Endodermal cell (in vitro differentiated cells): ENCODE measurements around the gene MOCOS. TPM values are rescaled to one million over a fixed set of nuclear protein-coding genes. Genes with fewer than 3 reads are reported as not detected.

ENCODE experiments used
- DNase-seq: peaks from one replicate; pipeline ENCODE4 v3.0.0-alpha.2; 2017
- H3K27ac ChIP-seq: 2 replicates; pipeline ENCODE4 v1.5.1; 2013; ENCODE audit warnings: mild to moderate bottlenecking, low read depth, low read length, moderate library complexity
- H3K27me3 ChIP-seq: 2 replicates; pipeline ENCODE4 v1.6.1; 2013; ENCODE audit warnings: mild to moderate bottlenecking, low read length, moderate library complexity; ENCODE audit not compliant: insufficient read depth, control insufficient read depth, poor library complexity, severe bottlenecking
- H3K36me3 ChIP-seq: 2 replicates; pipeline ENCODE4 v1.7.0; 2013; ENCODE audit warnings: mild to moderate bottlenecking, low read length, moderate library complexity; ENCODE audit not compliant: control insufficient read depth, insufficient read depth
- H3K4me1 ChIP-seq: one replicate; pipeline ENCODE4 v1.7.0; 2013; ENCODE audit warnings: low read length; ENCODE audit not compliant: control insufficient read depth, insufficient read depth
- H3K4me3 ChIP-seq: 2 replicates; pipeline ENCODE4 v1.5.1; 2013; ENCODE audit warnings: mild to moderate bottlenecking, low read length, moderate library complexity
- H3K9ac ChIP-seq: 2 replicates; pipeline ENCODE4 v1.6.1; 2013; ENCODE audit warnings: mild to moderate bottlenecking, low read length, moderate library complexity; ENCODE audit not compliant: poor library complexity, severe bottlenecking; ENCODE audit errors: extremely low read depth
- H3K9me3 ChIP-seq: 2 replicates; pipeline ENCODE4 v1.6.1; 2013; ENCODE audit warnings: mild to moderate bottlenecking, low read length, moderate library complexity; ENCODE audit not compliant: control insufficient read depth
- H3K27ac Mint-ChIP-seq: 2 replicates; pipeline ENCODE4 v1.8.0; 2020; ENCODE audit warnings: mixed read lengths
- H3K27me3 Mint-ChIP-seq: 2 replicates; pipeline ENCODE4 v1.8.0; 2021; ENCODE audit warnings: mild to moderate bottlenecking, mixed read lengths; ENCODE audit not compliant: insufficient read depth
- H3K36me3 Mint-ChIP-seq: 2 replicates; pipeline ENCODE4 v1.8.0; 2020; ENCODE audit warnings: low read depth, mixed read lengths
- H3K4me1 Mint-ChIP-seq: 2 replicates; pipeline ENCODE4 v1.8.0; 2020; ENCODE audit warnings: mixed read lengths
- H3K4me3 Mint-ChIP-seq: 2 replicates; pipeline ENCODE4 v1.8.0; 2020; ENCODE audit warnings: mild to moderate bottlenecking, moderate library complexity, mixed read lengths
- H3K9me3 Mint-ChIP-seq: 2 replicates; pipeline ENCODE4 v1.8.0; 2020; ENCODE audit warnings: mild to moderate bottlenecking, mixed read lengths
- WGBS, 2 experiments: methylation state at CpG; one replicate each; pipeline versions ENCODE4 v1.1.5 to v1.1.7; 2013; ENCODE audit warnings: missing lambda C conversion rate in 2 of 2, mixed read lengths in 1 of 2; ENCODE audit not compliant: insufficient coverage in 1 of 2, insufficient read length in 1 of 2; 5-methylcytosine and 5-hydroxymethylcytosine counted together
- total RNA-seq, 2 donors: library from RNA; stranded (reverse); fragmentation: NEBNext Ultra II Directional in 1 of 2; extraction: Animal tissue kit (Norgen Biotek cat#: 25700) in 1 of 2; gene quantifications; 2 replicates in 1 of 2; 3 replicates in 1 of 2; pipeline ENCODE4 v1.2.1, GENCODE V29; 2021
- TF ChIP-seq, protein P1 (sequence below): fragments of 200-600 bp; sonication (generic); conservative IDR thresholded peaks from 2 replicates; pipeline ENCODE4 v1.5.0; 2021; ENCODE audit warnings: antibody characterized with exemption, mild to moderate bottlenecking

MOCOS gene
- total RNA-seq, 2 donors from 2014 or later: 0.51 to 1.4 TPM

- Histone ChIP-seq H3K4me1 (no peaks in the 10 kb centered on the region), H3K9me3 (no peaks in the 10 kb centered on the region), H3K27me3 (no peaks in the 10 kb centered on the region), H3K27ac (no peak overlapping the region), H3K9ac (no peak overlapping the region), H3K36me3 (no peaks in the 10 kb centered on the region), H3K4me3 (no peak overlapping the region)
- no peaks in the 10 kb centered on the region for H3K27me3 Mint-ChIP-seq
- no peaks in the 10 kb centered on the region for H3K9me3 Mint-ChIP-seq
- H3K4me1 Mint-ChIP-seq: no peaks in the 10 kb centered on the region
- H3K4me3 Mint-ChIP-seq: no peak overlapping the region
- H3K36me3 Mint-ChIP-seq: no peaks in the 10 kb centered on the region
- DNase-seq: no peak
- H3K27ac Mint-ChIP-seq: no peak overlapping the region
- 89 to 90% methylated on average over 5 to 10 of the region's 10 CpGs for WGBS, 2 experiments
- TF ChIP-seq, protein P1, sequence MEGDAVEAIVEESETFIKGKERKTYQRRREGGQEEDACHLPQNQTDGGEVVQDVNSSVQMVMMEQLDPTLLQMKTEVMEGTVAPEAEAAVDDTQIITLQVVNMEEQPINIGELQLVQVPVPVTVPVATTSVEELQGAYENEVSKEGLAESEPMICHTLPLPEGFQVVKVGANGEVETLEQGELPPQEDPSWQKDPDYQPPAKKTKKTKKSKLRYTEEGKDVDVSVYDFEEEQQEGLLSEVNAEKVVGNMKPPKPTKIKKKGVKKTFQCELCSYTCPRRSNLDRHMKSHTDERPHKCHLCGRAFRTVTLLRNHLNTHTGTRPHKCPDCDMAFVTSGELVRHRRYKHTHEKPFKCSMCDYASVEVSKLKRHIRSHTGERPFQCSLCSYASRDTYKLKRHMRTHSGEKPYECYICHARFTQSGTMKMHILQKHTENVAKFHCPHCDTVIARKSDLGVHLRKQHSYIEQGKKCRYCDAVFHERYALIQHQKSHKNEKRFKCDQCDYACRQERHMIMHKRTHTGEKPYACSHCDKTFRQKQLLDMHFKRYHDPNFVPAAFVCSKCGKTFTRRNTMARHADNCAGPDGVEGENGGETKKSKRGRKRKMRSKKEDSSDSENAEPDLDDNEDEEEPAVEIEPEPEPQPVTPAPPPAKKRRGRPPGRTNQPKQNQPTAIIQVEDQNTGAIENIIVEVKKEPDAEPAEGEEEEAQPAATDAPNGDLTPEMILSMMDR: no peak
Measured at GRCh38 chr18:36255072-36255698, 67.9 kb downstream of the MOCOS start.

- 95% methylated on average over 5 to 7 of the region's 7 CpGs for WGBS, 2 experiments
- Mint-ChIP-seq H3K27me3 (no peaks in the 10 kb centered on the region), H3K36me3 (no peaks in the 10 kb centered on the region), H3K4me3 (no peak overlapping the region), H3K27ac (no peak overlapping the region), H3K9me3 (no peaks in the 10 kb centered on the region), H3K4me1 (no peaks in the 10 kb centered on the region)
- no peak for DNase-seq
- H3K9me3 ChIP-seq: no peaks in the 10 kb centered on the region
- no peak overlapping the region for H3K9ac ChIP-seq
- no peak overlapping the region for H3K4me3 ChIP-seq
- H3K27ac ChIP-seq: no peak overlapping the region
- H3K4me1 ChIP-seq: no peaks in the 10 kb centered on the region
- H3K27me3 ChIP-seq: no peaks in the 10 kb centered on the region
- no peaks in the 10 kb centered on the region for H3K36me3 ChIP-seq
- TF ChIP-seq, protein P1: no peak
Measured at GRCh38 chr18:36256094-36256493, 68.8 kb downstream of the MOCOS start.

- Mint-ChIP-seq H3K4me1 (no peaks in the 10 kb centered on the region), H3K27ac (no peak overlapping the region), H3K27me3 (no peaks in the 10 kb centered on the region), H3K4me3 (no peak overlapping the region), H3K9me3 (no peaks in the 10 kb centered on the region), H3K36me3 (no peaks in the 10 kb centered on the region)
- no peaks in the 10 kb centered on the region for H3K9me3 ChIP-seq
- H3K27me3 ChIP-seq: no peaks in the 10 kb centered on the region
- TF ChIP-seq, protein P1: no peak
- H3K9ac ChIP-seq: no peak overlapping the region
- DNase-seq: no peak
- no peak overlapping the region for H3K4me3 ChIP-seq
- H3K4me1 ChIP-seq: no peaks in the 10 kb centered on the region
- WGBS, 2 experiments: 83% methylated on average over 1 of the region's 1 CpG; no CpG with 5 or more reads in 1 of the 2 experiments
- H3K27ac ChIP-seq: no peak overlapping the region
- no peaks in the 10 kb centered on the region for H3K36me3 ChIP-seq
Measured at GRCh38 chr18:36262971-36263370, 75.7 kb downstream of the MOCOS start.
